Osteocyte (in vitro differentiated cells): ENCODE results near the gene PADI1. TPM values are rescaled to one million over a fixed set of nuclear protein-coding genes. Genes with fewer than 3 reads are reported as not detected.

Experiments used
- DNase-seq: peaks from one replicate; pipeline ENCODE4 v3.0.0; 2021; ENCODE audit warnings: mixed read lengths; ENCODE audit not compliant: unreplicated experiment; ENCODE audit errors: extremely low spot score
- H3K27ac Mint-ChIP-seq: one replicate; pipeline ENCODE4 v1.8.0; 2021; ENCODE audit warnings: mild to moderate bottlenecking, mixed read lengths; ENCODE audit not compliant: unreplicated experiment
- H3K27me3 Mint-ChIP-seq: one replicate; pipeline ENCODE4 v1.8.0; 2021; ENCODE audit warnings: mixed read lengths; ENCODE audit not compliant: unreplicated experiment
- H3K36me3 Mint-ChIP-seq: one replicate; pipeline ENCODE4 v1.8.0; 2021; ENCODE audit warnings: mixed read lengths; ENCODE audit not compliant: unreplicated experiment
- H3K4me1 Mint-ChIP-seq: one replicate; pipeline ENCODE4 v1.8.0; 2021; ENCODE audit warnings: mixed read lengths; ENCODE audit not compliant: unreplicated experiment
- H3K4me3 Mint-ChIP-seq: one replicate; pipeline ENCODE4 v1.8.0; 2021; ENCODE audit warnings: mild to moderate bottlenecking, moderate library complexity, mixed read lengths; ENCODE audit not compliant: unreplicated experiment
- H3K9me3 Mint-ChIP-seq: one replicate; pipeline ENCODE4 v1.8.0; 2021; ENCODE audit warnings: mixed read lengths; ENCODE audit not compliant: unreplicated experiment
- CTCF ChIP-seq: fragments of 200-600 bp; sonication (generic); IDR thresholded peaks from 2 replicates; pipeline ENCODE4 v1.5.0; 2021; ENCODE audit warnings: antibody characterized with exemption, mild to moderate bottlenecking, moderate library complexity
- long read RNA-seq: library from polyadenylated mRNA; unstranded; transcript quantifications from one replicate; pipeline ENCODE4 v2.0.0, GENCODE V29; 2021
- total RNA-seq: library from RNA; stranded (reverse); gene quantifications from 2 replicates; pipeline ENCODE4 v1.2.1, GENCODE V29; 2021

Gene PADI1
- 1.2 and 1.7 TPM in 2 replicates for total RNA-seq
- long read RNA-seq, partial matches to known transcripts = 0 of 1 reads
- long read RNA-seq, other reads (novel, unspliced or antisense) = 0 of 1 reads

GRCh38 chr1:17204546-17205440 lies at the start of gene PADI1:
PADI1 (plus strand) TSS chr1:17205128; CDS start chr1:17205218, 90 bp downstream.
- Mint-ChIP-seq H3K27ac (no peak within 1 kb of the TSS), H3K36me3 (no peaks in the 10 kb centered on the region), H3K4me3 (no peak within 1 kb of the TSS), H3K9me3 (no peaks in the 10 kb centered on the region), H3K4me1 (peaks cover 38% of the 10 kb centered on the region), H3K27me3 (no peaks in the 10 kb centered on the region)
- DNase-seq = no peak
- TF ChIP-seq CTCF = no peak

- H3K9me3 Mint-ChIP-seq = peaks cover 28% of the 10 kb centered on the region
- no peaks in the 10 kb centered on the region for H3K36me3 Mint-ChIP-seq
- no peaks in the 10 kb centered on the region for H3K4me1 Mint-ChIP-seq
- no peaks in the 10 kb centered on the region for H3K27me3 Mint-ChIP-seq
- no peak overlapping the region for H3K27ac Mint-ChIP-seq
- no peak overlapping the region for H3K4me3 Mint-ChIP-seq
- DNase-seq = no peak
- TF ChIP-seq CTCF = no peak
Observed at GRCh38 chr1:17155257-17155920, 49.5 kb upstream of the PADI1 start.

GRCh38 chr1:17156108-17156507 lies 48.8 kb upstream of the PADI1 start:
- Mint-ChIP-seq H3K27ac (no peak overlapping the region), H3K27me3 (no peaks in the 10 kb centered on the region), H3K9me3 (peaks cover 30% of the 10 kb centered on the region), H3K4me3 (no peak overlapping the region), H3K4me1 (no peaks in the 10 kb centered on the region), H3K36me3 (no peaks in the 10 kb centered on the region)
- no peak for TF ChIP-seq CTCF
- DNase-seq = no peak

GRCh38 chr1:17158961-17159360 lies 46.0 kb upstream of the PADI1 start:
- Mint-ChIP-seq H3K36me3 (no peaks in the 10 kb centered on the region), H3K9me3 (peaks cover 28% of the 10 kb centered on the region), H3K27ac (no peak overlapping the region), H3K4me1 (peaks cover 4% of the 10 kb centered on the region), H3K4me3 (no peak overlapping the region), H3K27me3 (no peaks in the 10 kb centered on the region)
- DNase-seq = no peak
- no peak for TF ChIP-seq CTCF
